ENCODE data around the gene WWOX. TPM values are rescaled to one million over a fixed set of nuclear protein-coding genes. Genes with fewer than 3 reads are reported as not detected.

WWOX gene
- total and polyA plus RNA-seq, 2 of the 8 experiments (the other 6 are each of a cell fraction or from before 2014, with no cell fraction given) = 5.4 to 16.7 TPM

- no peak overlapping the region for H3K18ac ChIP-seq (ENCODE audit: extremely low read depth, low read length)
- TF ChIP-seq POLR2A (IDR thresholded peaks at IDR 0.05; ENCODE audit: control extremely low read depth in 1 of 2, low read depth in 2 of 2, low read length in 2 of 2) = no peak
- no peak for TF ChIP-seq SP4 (IDR thresholded peaks at IDR 0.05; ENCODE audit: low read length)
- no peak for TF ChIP-seq E2F6 (IDR thresholded peaks at IDR 0.05)
- no peak for TF ChIP-seq GTF2F1 (IDR thresholded peaks at IDR 0.05; ENCODE audit: borderline replicate concordance, low read depth, low read length)
- TF ChIP-seq CHD2 (IDR thresholded peaks at IDR 0.05; ENCODE audit: low read length) = no peak
- no peak for TF ChIP-seq RBBP5 (IDR thresholded peaks at IDR 0.05; ENCODE audit: borderline replicate concordance, low read depth, low read length)
- TF ChIP-seq PHF8 (conservative IDR thresholded peaks at IDR 0.05; ENCODE audit: low read depth, low read length) = no peak
- no peak for TF ChIP-seq NRF1 (IDR thresholded peaks at IDR 0.05; ENCODE audit: low read depth, low read length)
- no peak for TF ChIP-seq POLR2AphosphoS5 (IDR thresholded peaks at IDR 0.05; ENCODE audit: low read depth, low read length)
- TF ChIP-seq SP1 (IDR thresholded peaks at IDR 0.05; ENCODE audit: low read depth, low read length) = no peak
- no peak for TF ChIP-seq CEBPB (IDR thresholded peaks at IDR 0.05; ENCODE audit: low read depth, low read length)
- TF ChIP-seq TAF7 (optimal IDR thresholded peaks at IDR 0.05; ENCODE audit: borderline replicate concordance, low read depth, low read length) = no peak
- no peak for TF ChIP-seq HDAC6 (IDR thresholded peaks at IDR 0.05; ENCODE audit: low read depth, low read length)
- no peak for TF ChIP-seq TAF1 (IDR thresholded peaks at IDR 0.05; ENCODE audit: low read depth, low read length)
- no peak for TF ChIP-seq CBX5 (IDR thresholded peaks at IDR 0.05; ENCODE audit: low read depth, low read length)
- TF ChIP-seq EGR1 (IDR thresholded peaks at IDR 0.05; ENCODE audit: borderline replicate concordance, low read depth, low read length) = no peak
Observed at GRCh38 chr16:78106686-78107085, 7.2 kb downstream of the WWOX start.

More at GRCh38 chr16:78106686-78107085, 7.2 kb downstream of the WWOX start:
- Histone ChIP-seq H3K79me2 (ENCODE audit: control insufficient read depth in 1 of 2, insufficient read depth in 2 of 2, low read length in 2 of 2) (no peaks in the 10 kb centered on the region; a peak in 1 of 4 replicates), H4K8ac (ENCODE audit: extremely low read depth, insufficient read depth, low read length) (no peak overlapping the region), H2AFZ (ENCODE audit: low read length) (no peak overlapping the region), H3K4me1 (replicated peaks in 1 of 4; ENCODE audit: control insufficient read depth in 3 of 4, insufficient read depth in 4 of 4, low read length in 3 of 4) (no peaks in the 10 kb centered on the region; a peak in 1 of 7 replicates), H3K4me2 (ENCODE audit: insufficient read depth in 1 of 2, low read depth in 2 of 2, low read length in 2 of 2) (no peak overlapping the region), H2BK12ac (ENCODE audit: low read depth, low read length) (no peak overlapping the region), H3K23me2 (ENCODE audit: low read depth, low read length) (no peaks in the 10 kb centered on the region; the same call in 1 of the 2 replicates), H2BK120ac (replicated peaks; ENCODE audit: low read depth, low read length) (no peak overlapping the region), H3K14ac (ENCODE audit: insufficient read length) (no peak overlapping the region), H2AK5ac (ENCODE audit: low read depth, low read length) (no peak overlapping the region), H2BK20ac (ENCODE audit: low read length) (no peak overlapping the region), H3K79me1 (ENCODE audit: low read depth, low read length) (peaks cover 8% of the 10 kb centered on the region), H3K9ac (replicated peaks in 1 of 4; ENCODE audit: extremely low read depth in 1 of 4, low read depth in 3 of 4, low read length in 3 of 4) (no peak overlapping the region), H2BK5ac (ENCODE audit: low read depth, low read length) (no peak overlapping the region), H3K4ac (replicated peaks; ENCODE audit: insufficient read length, low read depth, low read length) (no peak overlapping the region), H3K9me3 (ENCODE audit: insufficient read depth in 2 of 2, low read depth in 1 of 2, low read length in 1 of 2) (no peaks in the 10 kb centered on the region), H3K27me3 (replicated peaks in 1 of 4; ENCODE audit: control insufficient read depth in 3 of 4, extremely low read depth in 1 of 4, insufficient read depth in 3 of 4, low read length in 3 of 4) (no peaks in the 10 kb centered on the region), H3K56ac (replicated peaks; ENCODE audit: insufficient read length, low read depth, low read length) (no peak overlapping the region), H3K36me3 (ENCODE audit: control insufficient read depth in 2 of 4, insufficient read depth in 4 of 4, low read length in 3 of 4) (peaks cover 0 to 3% (median 3%) of the 10 kb centered on the region in 4 experiments; a peak in 2 of 8 replicates), H4K20me1 (replicated peaks in 1 of 2; ENCODE audit: control insufficient read depth in 1 of 2, insufficient read depth in 2 of 2, low read length in 2 of 2) (peaks cover 0 to 7% of the 10 kb centered on the region in 2 experiments), H2BK15ac (ENCODE audit: low read length) (no peak overlapping the region), H3K23ac (ENCODE audit: insufficient read length) (no peak overlapping the region), H4K91ac (replicated peaks; ENCODE audit: insufficient read length, low read length) (no peak overlapping the region), H3K4me3 (ENCODE audit: extremely low read depth in 1 of 4, insufficient read depth in 2 of 4, low read depth in 3 of 4, low read length in 4 of 4) (no peak overlapping the region), H3K27ac (ENCODE audit: low read depth, low read length) (no peak overlapping the region), H4K5ac (ENCODE audit: insufficient read length, low read depth, low read length) (no peak overlapping the region)
- 86% methylated on average over 8 of the region's 8 CpGs; no CpG with 5 or more reads in 1 of the 2 experiments for WGBS, 2 experiments (ENCODE audit: extremely low coverage in 1 of 2, insufficient coverage in 1 of 2, insufficient read length in 1 of 2, insufficient replicate concordance in 2 of 2, low coverage in 1 of 2, low lambda C conversion rate in 2 of 2, missing lambda C conversion rate in 1 of 2)
- DNase-seq (ENCODE audit: low read depth in 1 of 2, low spot score in 2 of 2) (no peak), FAIRE-seq (no peak)
- ChIA-PET CTCF (ENCODE audit: partially characterized antibody) (interaction anchor here (0.7 to 2.2 kb wide), 9 partner anchors 10 to 446 kb away, joined by 3 to 6 read pairs (median 3); no protein-coding TSS in a partner anchor), POLR2A (ENCODE audit: partially characterized antibody) (no interaction called here)

Data from H1 (cell line).